HG02870 (cell line): ENCODE data around the gene CCR3.

Source experiments
- ATAC-seq: cut with Tn5 transposase; IDR thresholded peaks from one replicate; pipeline ENCODE4 v1.9.1; 2021; ENCODE audit warnings: mild to moderate bottlenecking, moderate library complexity; ENCODE audit not compliant: unreplicated experiment

CCR3 gene

GRCh38 chr3:46293991-46294833 lies 52.0 kb downstream of the CCR3 start:
- peak; percentile 71 for ATAC-seq

GRCh38 chr3:46296826-46297225 lies 54.6 kb downstream of the CCR3 start:
- no peak for ATAC-seq

GRCh38 chr3:46297658-46298423 lies 55.6 kb downstream of the CCR3 start:
- ATAC-seq = no peak

GRCh38 chr3:46298871-46299607 lies 56.8 kb downstream of the CCR3 start:
- ATAC-seq = peak; percentile 77

GRCh38 chr3:46299608-46300460 lies 57.6 kb downstream of the CCR3 start:
- ATAC-seq = peak; percentile 24

GRCh38 chr3:46300461-46300789 lies 58.2 kb downstream of the CCR3 start:
- no peak for ATAC-seq

- ATAC-seq = no peak
These were observed 59.0 kb downstream of the CCR3 start for GRCh38 chr3:46301122-46301835.

- ATAC-seq = no peak
These were observed 61.0 kb downstream of the CCR3 start for GRCh38 chr3:46303240-46303639.

GRCh38 chr3:46304739-46305138 lies 62.5 kb downstream of the CCR3 start:
- no peak for ATAC-seq

GRCh38 chr3:46312991-46313390 lies 70.7 kb downstream of the CCR3 start:
- ATAC-seq = no peak

GRCh38 chr3:46314517-46314916 lies 72.3 kb downstream of the CCR3 start:
- ATAC-seq = no peak

GRCh38 chr3:46316206-46316605 lies 73.9 kb downstream of the CCR3 start:
- no peak for ATAC-seq
